GM21529 (cell line): ENCODE results near the gene ZNF189.

ENCODE experiments used
- ATAC-seq: cut with Tn5 transposase; IDR thresholded peaks from one replicate; pipeline ENCODE4 v1.9.1; 2021; ENCODE audit not compliant: unreplicated experiment

ZNF189 gene

DNA sequence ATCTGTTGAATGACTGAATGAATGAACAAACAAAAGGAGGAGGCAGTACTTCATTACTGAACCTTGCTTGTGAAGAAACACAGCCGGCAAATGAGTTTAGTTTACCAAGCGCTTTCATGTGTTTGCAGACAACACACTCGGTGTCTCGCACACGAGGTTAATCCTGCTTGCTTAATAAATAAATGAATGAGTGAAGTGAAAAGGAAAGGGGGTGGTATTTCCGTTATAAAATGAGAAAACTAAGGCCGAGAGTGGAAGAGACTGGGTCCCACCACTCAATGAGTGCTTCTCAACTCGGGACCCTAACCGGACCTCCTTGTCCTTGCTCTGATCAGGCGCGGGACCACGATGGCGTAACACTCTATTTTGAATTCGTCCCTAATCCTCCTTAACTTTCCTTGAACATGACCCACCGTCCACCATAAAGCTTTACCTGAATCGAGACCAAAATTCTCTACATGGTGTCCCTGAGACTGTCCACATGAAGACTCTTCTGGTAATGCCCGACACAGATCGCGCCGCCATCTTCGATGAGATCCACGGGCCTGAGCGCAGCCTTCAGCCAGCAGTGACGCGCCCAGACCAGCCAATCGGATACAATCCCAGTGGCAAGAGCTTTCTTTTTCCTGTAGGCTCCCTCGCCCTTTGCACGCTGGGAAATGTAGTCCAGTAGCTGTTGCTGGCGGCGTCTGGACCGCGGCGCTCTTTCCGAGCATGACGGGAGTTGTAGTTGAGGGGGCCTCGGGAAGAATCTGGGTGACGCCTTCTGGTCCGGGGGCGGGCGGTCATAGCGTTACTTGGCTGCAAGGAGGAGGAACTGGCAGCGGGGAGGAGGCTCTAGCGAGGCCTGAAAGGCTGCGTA, at the start of gene ZNF189, which contains the start of gene MRPL50:
ZNF189 (plus strand) TSS at position 784 of the 862 bp plus-strand sequence. CDS start 306 bp downstream, outside the sequence.
MRPL50 (minus strand) TSS at position 551 of the 862 bp plus-strand sequence; CDS start at position 525, 26 bp downstream.
- peak; percentile 97 for ATAC-seq

DNA sequence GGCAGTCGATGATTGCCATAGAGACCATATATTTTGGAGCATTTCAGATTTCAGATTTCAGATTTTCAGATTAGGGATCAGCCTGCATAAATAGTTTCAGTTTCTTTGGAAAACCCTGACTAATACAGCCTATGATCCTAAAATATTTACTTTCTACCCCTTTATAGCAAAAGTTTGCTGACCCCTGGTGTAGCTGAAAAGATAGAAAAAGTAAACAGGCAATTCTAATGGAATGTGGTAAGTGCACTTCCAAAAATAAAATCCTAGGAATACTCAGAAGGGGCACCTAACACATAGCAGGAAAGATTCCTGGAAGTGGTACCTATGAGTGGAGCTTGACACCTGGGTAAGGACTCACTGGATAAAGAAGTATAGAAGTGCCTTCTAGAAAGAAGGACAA, 48.4 kb upstream of the ZNF189 start:
- ATAC-seq, result no peak

DNA sequence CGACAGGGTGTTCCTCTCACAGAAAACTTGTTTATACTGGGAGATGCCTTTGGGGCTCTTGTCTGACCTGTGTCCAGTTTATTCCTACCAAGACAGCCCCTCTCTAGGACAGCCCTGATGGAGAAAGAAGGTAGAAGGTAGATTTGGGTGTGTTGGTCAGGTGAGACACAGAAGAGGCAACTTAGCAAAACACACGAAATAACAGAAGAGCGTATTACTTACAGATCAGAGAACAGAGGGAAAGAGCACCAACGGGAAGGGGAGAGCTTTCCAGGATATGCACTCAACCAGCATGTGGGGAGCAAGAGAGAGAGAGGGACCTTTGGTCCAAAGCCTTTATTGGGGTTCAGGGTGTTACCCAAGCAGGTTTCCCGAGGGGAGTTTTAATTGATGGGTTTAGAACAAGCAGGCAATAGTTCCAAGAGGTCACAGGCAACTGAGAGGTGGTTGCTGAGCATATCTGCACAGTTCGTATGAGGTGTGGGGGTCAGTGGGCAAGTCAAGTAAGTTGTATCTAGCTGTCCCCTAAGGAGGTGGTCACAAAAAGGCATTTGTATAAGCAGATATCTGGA, 45.7 kb upstream of the ZNF189 start:
- no peak for ATAC-seq

DNA sequence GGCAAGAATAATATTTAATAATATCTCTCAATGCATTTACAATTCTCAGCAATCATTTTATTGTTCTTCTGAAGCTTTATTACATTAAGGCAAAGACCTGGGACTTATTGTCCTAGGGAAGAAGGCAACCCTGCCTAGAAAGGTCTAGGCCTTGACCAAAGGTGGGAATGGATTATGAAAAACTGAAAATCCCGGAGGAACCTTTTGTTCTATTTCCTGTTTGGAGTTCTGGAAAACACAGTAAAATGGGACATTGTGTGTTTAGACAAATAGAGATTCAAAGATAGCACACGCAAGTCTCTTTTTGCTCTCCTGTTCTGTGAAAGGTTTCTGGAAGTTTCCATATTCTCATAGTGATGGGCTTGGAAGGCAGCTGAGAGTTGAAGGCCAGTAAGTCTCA, 45.0 kb upstream of the ZNF189 start:
- ATAC-seq, result no peak

DNA sequence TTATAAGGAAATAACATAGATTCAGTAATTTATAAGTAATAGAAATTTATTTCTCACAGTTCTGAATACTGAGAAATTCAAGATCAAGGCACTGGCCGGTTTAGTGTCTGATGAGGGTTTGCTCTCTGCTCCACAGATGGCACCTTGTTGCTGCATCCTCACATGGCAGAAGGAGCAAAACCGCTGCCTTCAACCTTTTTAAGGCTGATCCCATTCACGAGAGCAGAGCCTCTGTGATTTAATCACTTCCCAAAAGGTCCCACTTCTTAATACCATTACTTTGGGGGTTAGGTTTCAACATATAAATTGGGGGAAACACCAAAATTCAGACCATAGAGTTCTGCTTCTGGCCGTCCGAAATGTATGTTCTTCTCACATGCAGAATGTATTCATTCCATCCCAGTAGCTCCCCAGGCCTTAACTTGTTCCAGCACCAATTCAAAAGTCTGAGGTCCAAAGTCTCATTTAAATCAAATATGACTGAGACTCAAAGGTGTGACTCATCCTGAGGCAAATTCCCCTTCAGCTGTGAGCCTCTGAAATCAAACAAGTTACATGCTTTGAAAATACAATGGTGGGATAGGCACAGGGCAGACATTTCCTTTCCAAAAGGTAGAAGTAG, 44.4 kb upstream of the ZNF189 start:
- ATAC-seq, result no peak

DNA sequence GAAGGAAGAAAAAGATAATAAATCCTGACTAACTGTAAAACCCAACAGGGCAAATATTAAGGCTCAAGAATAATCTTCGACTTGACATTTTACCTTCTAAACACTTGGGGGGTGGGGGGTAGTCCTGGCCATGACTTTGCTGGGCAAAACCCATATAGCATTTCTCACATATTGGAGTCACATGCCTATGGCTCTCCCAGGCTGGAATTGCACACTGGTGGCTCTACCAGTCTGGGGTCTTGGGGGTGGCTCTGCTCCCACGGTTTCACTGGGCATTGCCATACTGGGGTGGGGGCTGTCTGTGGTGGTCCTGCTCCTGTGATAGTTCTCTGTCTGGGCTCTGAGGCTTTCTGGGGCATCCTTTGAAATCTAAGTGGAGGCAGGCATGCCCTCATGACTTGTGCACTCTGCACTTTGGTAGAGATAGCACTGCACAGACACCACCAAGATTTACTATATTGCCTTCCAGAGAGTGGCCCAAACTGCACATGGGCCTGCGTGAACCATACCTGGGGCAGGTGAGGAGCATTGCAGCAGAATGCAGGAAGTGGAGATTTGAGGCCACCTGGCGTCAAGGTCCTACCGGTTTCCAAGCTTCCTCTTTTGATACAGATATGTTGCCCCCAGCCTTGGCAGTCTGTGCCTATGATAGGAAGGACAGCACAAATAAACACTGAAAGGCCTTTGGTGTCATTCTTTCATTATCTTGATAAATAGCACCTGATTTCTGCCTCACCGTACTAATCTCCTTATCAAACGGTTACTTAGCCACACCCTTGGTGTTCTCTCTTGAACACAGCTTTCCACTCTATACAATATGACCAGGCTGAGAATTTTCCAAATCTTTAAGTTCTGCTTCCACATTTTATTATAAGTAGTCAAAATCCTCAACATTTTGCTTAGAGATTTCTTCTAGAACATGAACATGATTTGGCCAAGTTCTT, 43.6 kb upstream of the ZNF189 start:
- no peak for ATAC-seq

DNA sequence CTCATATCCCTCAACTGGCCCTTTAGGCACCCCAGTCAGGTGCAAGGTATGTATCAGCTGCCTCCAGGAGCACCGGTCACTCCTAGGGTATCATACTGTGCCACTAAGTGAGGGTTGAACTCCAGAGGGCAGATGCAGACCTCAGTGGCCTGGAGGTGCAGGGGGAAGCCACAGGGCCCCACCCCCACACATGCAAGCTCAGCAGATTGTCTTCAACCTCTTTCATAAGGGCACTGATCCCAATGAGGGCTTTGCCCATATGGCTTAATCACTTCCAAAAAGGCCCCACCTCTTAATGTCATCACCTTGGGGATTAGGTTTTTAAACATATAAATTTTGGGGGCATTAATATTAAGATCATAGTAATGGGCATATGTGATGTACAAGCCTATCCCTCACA, 42.0 kb upstream of the ZNF189 start:
- ATAC-seq, result no peak

DNA sequence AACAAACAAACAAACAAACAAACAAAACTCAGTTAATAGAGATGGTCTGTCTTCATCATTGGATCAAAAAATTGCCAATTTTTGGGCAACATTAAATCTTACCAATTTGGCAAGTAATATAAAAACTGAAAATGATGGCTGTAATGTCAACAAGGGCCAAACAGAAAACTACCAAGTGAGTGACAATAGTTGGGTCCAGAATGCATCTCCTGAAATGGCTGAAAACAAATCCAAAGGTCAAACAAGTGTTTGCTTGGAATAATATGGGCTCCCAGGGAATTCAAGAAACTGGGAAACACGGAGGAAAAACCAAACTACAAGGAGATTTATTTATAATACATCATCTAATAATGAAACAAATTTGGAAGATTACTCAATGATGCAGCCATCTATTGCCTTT, 39.0 kb upstream of the ZNF189 start:
- no peak for ATAC-seq

DNA sequence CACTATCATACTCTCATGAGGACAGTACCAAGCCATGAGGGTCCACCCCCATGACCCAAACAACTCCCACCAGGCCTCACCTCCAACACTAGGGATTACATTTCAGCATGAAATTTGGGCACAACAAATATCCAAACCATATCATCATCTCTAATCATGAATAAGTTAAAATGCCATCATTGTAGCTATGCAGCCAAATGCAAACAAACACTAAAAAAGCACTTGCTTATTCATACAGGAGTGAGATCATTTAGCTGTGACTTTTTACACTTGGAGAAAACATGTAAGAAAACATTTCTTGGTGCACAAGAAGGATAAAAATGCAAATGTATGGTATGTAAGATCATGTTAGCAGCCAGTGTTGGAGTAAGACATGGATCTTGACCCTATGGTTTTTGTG, 38.0 kb upstream of the ZNF189 start:
- no peak for ATAC-seq

DNA sequence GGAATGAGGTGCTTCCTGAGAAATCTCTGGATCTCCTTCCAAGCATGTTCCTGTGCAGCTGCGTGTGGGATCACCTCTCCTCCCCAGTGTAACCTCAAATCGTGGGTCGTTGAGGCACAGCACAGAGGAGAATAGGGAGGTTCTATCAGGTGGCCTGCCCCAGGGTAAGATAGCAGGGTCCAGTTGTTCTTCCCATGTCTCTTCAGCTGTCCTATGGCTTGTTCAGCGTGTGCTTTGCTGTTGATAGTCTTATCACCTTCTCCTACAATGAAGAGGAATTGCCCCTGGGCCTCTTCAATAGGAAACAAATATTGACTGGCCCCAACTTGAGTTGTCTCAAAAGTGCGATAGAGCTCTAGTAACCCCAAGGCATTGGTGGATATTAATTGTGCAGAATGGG, 36.2 kb upstream of the ZNF189 start:
- ATAC-seq, result no peak

DNA sequence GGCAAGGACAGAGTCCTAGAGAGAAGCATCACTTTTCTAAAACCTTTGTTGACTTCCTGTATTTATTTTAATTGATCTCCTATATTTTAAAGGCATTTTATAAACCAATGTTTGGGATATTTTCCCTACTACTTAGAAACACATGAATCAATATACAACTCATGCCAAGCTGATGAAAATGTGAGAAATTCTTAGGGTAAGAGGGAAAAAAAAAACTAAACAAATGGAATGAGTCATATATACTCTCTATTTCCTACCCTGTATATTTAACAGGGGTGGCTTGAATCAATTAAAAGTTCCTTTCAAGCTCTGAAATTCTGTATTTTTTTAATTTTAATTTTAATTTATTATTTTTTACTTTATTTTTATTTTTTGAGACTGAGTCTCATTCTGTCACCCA, 33.5 kb upstream of the ZNF189 start:
- no peak for ATAC-seq

DNA sequence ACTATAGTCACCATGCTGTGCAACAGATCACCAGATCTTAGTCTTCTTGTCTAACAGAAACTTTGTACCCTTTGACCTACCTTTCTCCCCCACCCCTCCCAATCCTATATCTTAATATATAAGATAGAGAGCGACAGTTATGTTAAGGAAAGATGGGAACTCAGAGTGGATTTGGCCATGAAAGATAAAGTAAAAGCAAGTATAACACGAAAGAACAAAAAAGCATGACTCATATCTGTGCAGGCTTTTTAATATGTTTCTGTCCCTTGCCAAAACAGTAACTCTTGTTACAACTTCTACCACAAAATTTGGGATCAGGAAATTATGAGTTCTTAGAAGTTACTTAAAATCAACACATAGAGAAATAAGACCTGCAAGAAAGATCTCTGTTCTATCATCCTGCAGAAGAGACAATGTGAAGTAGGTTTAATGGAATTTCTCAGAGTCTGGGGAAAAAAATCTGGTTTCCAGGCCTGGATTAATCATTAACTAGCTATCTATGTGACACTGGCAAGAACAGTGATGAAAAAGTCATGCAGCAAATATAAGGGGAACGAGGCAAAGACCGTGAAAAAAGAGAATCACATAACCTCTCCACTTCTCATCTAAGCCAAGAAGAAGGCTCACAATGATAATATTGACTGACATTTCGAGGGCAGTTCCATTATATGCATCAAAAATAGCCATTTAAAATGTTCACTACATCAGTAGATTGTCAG, 32.5 kb upstream of the ZNF189 start:
- ATAC-seq, result no peak

DNA sequence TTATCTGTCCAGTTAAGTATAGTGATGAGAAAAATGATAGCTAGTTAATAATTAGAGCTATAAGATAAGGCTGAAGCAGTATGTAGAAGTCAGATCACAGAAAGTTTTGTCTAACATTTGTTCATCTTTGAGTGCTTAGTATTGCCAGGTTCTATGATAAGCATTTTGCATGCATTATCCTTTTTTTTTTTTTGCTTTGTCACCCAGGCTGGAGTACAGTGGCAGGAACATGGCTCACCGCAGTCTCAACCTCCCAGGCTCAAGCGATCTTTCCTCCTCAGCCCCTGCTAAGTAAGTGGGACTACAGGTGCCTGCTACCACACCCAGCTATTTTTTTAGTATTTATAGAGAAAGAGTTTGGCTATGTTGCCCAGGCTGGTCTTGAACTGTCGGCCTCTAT, 31.3 kb upstream of the ZNF189 start:
- ATAC-seq, result no peak

DNA sequence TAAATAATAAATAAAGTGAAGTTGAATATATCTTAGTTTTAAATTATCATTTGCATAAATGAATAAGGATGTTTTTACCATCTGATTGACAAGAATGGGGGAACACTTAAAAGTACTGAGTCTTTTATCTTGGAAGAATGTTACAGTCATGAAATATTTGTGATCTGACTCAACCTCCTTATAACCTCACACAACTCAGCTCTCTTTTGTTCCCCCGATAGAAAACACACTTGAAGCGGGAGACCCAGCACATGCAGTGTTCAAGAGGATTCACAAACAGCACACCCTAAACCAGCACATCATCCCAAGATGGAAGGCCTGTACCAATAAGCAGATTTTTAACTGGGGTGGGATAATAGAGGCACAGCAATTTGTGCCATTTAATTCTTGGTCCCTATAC, 29.4 kb upstream of the ZNF189 start:
- ATAC-seq, result no peak

DNA sequence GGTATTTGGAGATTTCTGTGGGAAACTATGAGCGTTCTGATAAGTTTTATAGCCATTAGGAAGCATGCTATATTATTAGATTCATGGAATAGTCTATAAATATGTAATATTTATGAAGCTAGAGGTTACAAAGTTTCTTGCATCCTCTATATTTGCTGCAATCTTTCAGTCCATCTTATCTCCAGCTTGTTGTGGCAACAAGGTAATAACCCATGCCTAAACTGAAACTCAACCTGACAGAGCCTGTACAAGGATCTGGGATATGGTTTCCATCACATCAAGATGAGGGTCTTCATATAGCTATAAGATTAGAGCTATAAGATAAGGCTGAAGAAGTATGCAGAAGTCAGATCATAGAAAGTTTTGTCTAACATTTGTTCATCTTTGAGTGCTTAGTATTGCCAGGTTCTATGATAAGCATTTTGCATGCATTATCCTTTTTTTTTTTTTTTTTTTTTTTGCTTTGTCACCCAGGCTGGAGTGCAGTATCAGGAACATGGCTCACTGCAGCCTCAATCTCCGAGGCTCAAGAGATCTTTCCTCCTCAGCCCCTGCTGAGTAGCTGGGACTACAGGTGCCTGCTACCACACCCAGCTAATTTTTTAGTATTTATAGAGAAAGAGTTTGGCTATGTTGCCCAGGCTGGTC, 28.6 kb upstream of the ZNF189 start:
- no peak for ATAC-seq

DNA sequence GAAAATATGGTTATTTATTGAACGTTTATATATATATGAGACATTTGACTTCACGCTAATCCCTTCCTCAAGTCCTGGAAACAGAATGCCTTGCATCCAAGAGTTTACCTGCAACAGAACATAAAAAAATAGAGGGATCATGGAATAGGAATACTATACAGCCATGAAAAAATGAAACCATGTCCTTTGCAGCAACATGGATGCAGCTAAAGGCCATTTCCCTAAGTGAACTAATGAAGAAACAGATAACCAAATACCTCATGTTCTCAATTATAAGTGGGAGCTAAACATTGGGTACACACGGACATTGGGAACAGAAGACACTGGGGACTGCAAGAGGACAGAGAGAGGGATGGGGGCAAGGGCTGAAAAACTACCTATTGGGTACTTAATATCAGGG, 26.8 kb upstream of the ZNF189 start:
- ATAC-seq, result no peak

DNA sequence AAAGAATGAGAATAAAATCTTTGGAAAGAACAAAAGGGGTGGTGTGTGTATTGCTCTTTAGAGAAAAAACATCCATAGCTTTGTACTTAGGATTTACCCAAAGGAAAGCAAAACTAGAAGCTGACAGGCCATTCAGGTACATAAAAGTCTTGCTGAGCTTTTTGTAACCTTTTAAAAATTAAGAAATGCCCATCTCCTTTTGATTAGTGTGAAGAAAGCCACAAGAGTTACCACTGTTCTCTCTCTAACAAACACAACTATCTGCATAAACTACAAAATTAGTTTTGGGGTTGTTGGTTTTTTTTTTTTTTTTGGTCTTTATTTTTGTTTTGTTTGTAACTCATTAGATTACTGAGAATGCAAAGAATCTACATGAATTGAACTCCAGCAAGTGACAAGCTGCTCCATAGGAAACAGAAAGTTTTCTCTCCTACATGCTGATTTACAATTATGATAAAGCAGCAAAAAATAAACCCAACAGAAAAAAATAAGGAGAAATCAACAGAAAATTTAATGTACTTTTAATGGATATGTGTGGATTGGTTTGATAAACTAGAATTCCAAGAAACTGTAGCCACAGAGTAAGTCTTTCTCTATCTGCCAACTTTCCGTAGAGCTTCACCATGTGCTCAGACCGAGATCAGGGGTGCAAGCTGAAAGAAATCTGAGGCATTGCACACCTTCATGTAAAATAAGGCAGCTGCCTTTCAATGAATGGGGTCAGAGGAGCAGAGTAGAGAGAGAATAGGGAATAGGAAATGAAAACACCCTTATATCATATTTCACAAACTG, 26.1 kb upstream of the ZNF189 start:
- no peak for ATAC-seq

DNA sequence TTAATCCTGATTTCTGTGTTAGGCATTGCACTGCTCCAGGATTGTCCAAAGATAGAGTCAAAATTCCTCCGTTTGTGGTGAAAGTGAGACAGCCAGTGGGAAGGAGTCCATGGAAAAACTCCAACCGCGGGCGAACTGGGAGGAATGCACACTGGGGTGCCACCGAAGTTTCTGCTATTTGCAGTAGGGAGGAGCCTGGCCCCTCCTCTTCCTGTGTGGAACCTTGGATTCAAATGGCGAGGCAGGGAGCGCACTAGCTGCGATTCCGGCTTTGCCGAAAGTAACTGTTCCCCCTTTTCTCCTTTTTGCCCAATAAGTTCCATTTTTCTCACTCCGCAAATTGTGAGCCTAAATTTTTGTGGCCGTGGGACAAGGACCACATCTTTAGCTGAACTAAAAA, 23.1 kb upstream of the ZNF189 start:
- ATAC-seq, result no peak
